GM19240 (cell line): ENCODE measurements around the gene LZTFL1.
"Not testable (repeated sequence)": the region's sequence is repeated elsewhere in the genome, so short reads cannot be mapped to it uniquely, and the experiment has no call there.

Experiments
- DNase-seq: peaks from one replicate; pipeline ENCODE4 v3.0.0; 2011; ENCODE audit warnings: low spot score; ENCODE audit not compliant: insufficient read length

Gene LZTFL1

GRCh38 chr3:45865563-45865962, 23.6 kb upstream of the LZTFL1 start:
- DNase-seq: no peak

- DNase-seq: no peak
These were observed 23.0 kb upstream of the LZTFL1 start for GRCh38 chr3:45864760-45865519.

GRCh38 chr3:45861043-45861719, 19.3 kb upstream of the LZTFL1 start:
- no peak for DNase-seq

GRCh38 chr3:45860481-45860880, 18.6 kb upstream of the LZTFL1 start:
- DNase-seq: no peak

- DNase-seq: no peak
These were observed 17.1 kb upstream of the LZTFL1 start for GRCh38 chr3:45858809-45859543.

GRCh38 chr3:45857024-45857423, 15.1 kb upstream of the LZTFL1 start:
- DNase-seq: not testable (repeated sequence)

- not testable (repeated sequence) for DNase-seq
These were observed 14.4 kb upstream of the LZTFL1 start for GRCh38 chr3:45856323-45856722.

- DNase-seq: no peak
These were observed 10.9 kb upstream of the LZTFL1 start for GRCh38 chr3:45852828-45853227.

- DNase-seq: no peak
These were observed 6.5 kb upstream of the LZTFL1 start for GRCh38 chr3:45848392-45848791.

GRCh38 chr3:45844616-45845015, 2.7 kb upstream of the LZTFL1 start:
- DNase-seq: no peak

GRCh38 chr3:45842851-45843625, 1.1 kb upstream of the LZTFL1 start:
- DNase-seq: no peak

- peak; percentile 12 for DNase-seq
These were observed 531 bp downstream of the LZTFL1 start for GRCh38 chr3:45841420-45841756.

- no peak for DNase-seq
These were observed 3.5 kb downstream of the LZTFL1 start for GRCh38 chr3:45838466-45838865.

- no peak for DNase-seq
These were observed 9.2 kb downstream of the LZTFL1 start for GRCh38 chr3:45832699-45833098.

- no peak for DNase-seq
These were observed 11.8 kb downstream of the LZTFL1 start for GRCh38 chr3:45830121-45830520.

GRCh38 chr3:45826908-45827307, 15.0 kb downstream of the LZTFL1 start:
- DNase-seq: no peak

- DNase-seq: no peak
These were observed 15.6 kb downstream of the LZTFL1 start for GRCh38 chr3:45826321-45826720.

GRCh38 chr3:45821127-45821526, 20.8 kb downstream of the LZTFL1 start:
- DNase-seq: no peak

- DNase-seq: no peak
These were observed 22.4 kb downstream of the LZTFL1 start for GRCh38 chr3:45819543-45819942.

- DNase-seq: no peak
These were observed 23.9 kb downstream of the LZTFL1 start for GRCh38 chr3:45817831-45818522.

GRCh38 chr3:45816544-45816943, 25.4 kb downstream of the LZTFL1 start:
- DNase-seq: no peak
